Keratinocyte (primary cell): ENCODE measurements around the gene SPATS2.

Experiments
- EZH2 ChIP-seq: IDR thresholded peaks from one replicate; pipeline ENCODE4 v1.6.1; 2012; ENCODE audit warnings: inconsistent platforms, mild to moderate bottlenecking, low read length, moderate library complexity
- TF ChIP-seq, protein P1 (sequence below), 3 experiments: IDR thresholded peaks in 1 of 3; conservative IDR thresholded peaks in 1 of 3; optimal IDR thresholded peaks in 1 of 3; 2 replicates in 2 of 3; 3 replicates in 1 of 3; pipeline versions ENCODE3 to v1.5.1; 2011; ENCODE audit warnings: low read length in 3 of 3, mild to moderate bottlenecking in 3 of 3, moderate library complexity in 2 of 3, control low read depth in 1 of 3, inconsistent platforms in 1 of 3; ENCODE audit not compliant: insufficient read depth in 2 of 3; ENCODE audit errors: extremely low read depth in 1 of 3

DNA sequence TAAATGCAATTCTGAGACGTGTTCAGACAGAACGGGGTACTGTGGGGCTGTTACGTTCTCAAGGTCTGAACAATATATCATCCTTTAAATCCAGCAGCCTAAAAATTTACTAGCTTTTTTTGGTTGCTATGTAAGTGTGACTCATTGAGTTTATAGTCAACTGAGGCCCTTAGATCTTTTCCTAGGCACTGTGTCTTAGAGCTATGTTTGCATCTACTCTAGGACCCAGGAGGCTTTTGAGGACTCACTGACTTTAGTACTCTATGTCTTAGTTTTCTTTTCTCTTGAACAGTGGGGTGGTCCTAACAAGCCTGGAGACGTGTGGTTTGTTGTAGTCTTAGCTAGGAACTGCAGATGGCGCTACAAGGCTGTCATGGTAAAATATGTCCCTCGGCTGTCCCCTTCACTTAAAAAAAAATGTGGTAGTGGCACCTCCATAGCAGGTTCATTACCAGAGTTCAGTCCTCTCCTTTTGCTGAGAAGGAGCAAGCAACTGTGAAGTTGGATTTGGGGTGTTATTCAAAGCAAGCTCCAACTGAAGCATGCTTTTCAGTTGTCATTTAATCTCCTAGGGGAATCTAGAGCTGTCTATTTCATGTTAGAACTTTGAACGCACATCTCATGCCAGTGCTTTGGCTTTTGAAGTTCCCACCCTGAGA is 8.7 kb upstream of the SPATS2 start:
- TF ChIP-seq, protein P1, sequence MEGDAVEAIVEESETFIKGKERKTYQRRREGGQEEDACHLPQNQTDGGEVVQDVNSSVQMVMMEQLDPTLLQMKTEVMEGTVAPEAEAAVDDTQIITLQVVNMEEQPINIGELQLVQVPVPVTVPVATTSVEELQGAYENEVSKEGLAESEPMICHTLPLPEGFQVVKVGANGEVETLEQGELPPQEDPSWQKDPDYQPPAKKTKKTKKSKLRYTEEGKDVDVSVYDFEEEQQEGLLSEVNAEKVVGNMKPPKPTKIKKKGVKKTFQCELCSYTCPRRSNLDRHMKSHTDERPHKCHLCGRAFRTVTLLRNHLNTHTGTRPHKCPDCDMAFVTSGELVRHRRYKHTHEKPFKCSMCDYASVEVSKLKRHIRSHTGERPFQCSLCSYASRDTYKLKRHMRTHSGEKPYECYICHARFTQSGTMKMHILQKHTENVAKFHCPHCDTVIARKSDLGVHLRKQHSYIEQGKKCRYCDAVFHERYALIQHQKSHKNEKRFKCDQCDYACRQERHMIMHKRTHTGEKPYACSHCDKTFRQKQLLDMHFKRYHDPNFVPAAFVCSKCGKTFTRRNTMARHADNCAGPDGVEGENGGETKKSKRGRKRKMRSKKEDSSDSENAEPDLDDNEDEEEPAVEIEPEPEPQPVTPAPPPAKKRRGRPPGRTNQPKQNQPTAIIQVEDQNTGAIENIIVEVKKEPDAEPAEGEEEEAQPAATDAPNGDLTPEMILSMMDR (optimal IDR thresholded peaks at IDR 0.05 in 1 of 3, IDR thresholded peaks at IDR 0.05 in 1 of 3, conservative IDR thresholded peaks at IDR 0.05 in 1 of 3; ENCODE audit: extremely low read depth in 1 of 3, insufficient read depth in 2 of 3, low read length in 3 of 3): peak; percentile 78 to 81 (median 78)
- no peak for TF ChIP-seq EZH2
